ENCODE data around the gene ALKBH6. TPM values are rescaled to one million over a fixed set of nuclear protein-coding genes. Genes with fewer than 3 reads are reported as not detected.

Gene ALKBH6
- total and polyA plus RNA-seq, 2 experiments from 2014 or later: 33.6 to 51.4 TPM

GRCh38 chr19:36025541-36025940 is 11.5 kb upstream of the ALKBH6 start (continued):
- TF ChIP-seq ZNF114 (CRISPR knock-in tag; IDR thresholded peaks at IDR 0.05): no peak
- no peak for TF ChIP-seq EZH2phosphoT487 (IDR thresholded peaks at IDR 0.05; ENCODE audit: unreplicated experiment)
- TF ChIP-seq ZNF331 (CRISPR knock-in tag; IDR thresholded peaks at IDR 0.05; ENCODE audit: low read depth): no peak
- no peak for TF ChIP-seq CTCF (conservative IDR thresholded peaks at IDR 0.05; ENCODE audit: low read depth in 2 of 2)
- no peak for TF ChIP-seq STAT1 (IDR thresholded peaks at IDR 0.05; ENCODE audit: unreplicated experiment)
- no peak for TF ChIP-seq POLR2AphosphoS5 (IDR thresholded peaks at IDR 0.05; ENCODE audit: low read depth)
- TF ChIP-seq CREB1 (CRISPR knock-in tag; IDR thresholded peaks at IDR 0.05; ENCODE audit: low read depth): no peak
- TF ChIP-seq NANOG (IDR thresholded peaks at IDR 0.05; ENCODE audit: borderline replicate concordance): no peak
- TF ChIP-seq REST (IDR thresholded peaks at IDR 0.05; ENCODE audit: unreplicated experiment): no peak

- no peak overlapping the region for H3K4me3 Mint-ChIP-seq
- H3K36me3 Mint-ChIP-seq (ENCODE audit: low read depth): peaks cover 22% of the 10 kb centered on the region
- no peaks in the 10 kb centered on the region for H3K4me1 ChIP-seq (ENCODE audit: insufficient read depth)
- TF ChIP-seq ZNF462 (CRISPR knock-in tag; IDR thresholded peaks at IDR 0.05) (no peak), CTCF (conservative IDR thresholded peaks at IDR 0.05; ENCODE audit: low read depth in 2 of 2) (no peak), EZH2 (IDR thresholded peaks at IDR 0.05; ENCODE audit: low read depth, unreplicated experiment) (no peak), ZNF114 (CRISPR knock-in tag; IDR thresholded peaks at IDR 0.05) (no peak), CREB1 (CRISPR knock-in tag; IDR thresholded peaks at IDR 0.05; ENCODE audit: low read depth) (no peak)
Measured at GRCh38 chr19:36023432-36023831, 9.4 kb upstream of the ALKBH6 start.

More at GRCh38 chr19:36023432-36023831, 9.4 kb upstream of the ALKBH6 start:
- no peaks in the 10 kb centered on the region for H3K79me2 ChIP-seq (replicated peaks; ENCODE audit: insufficient read depth)
- no peak for ATAC-seq
- no peaks in the 10 kb centered on the region for H3K27me3 ChIP-seq (ENCODE audit: insufficient read depth)
- H3K4me2 ChIP-seq: no peak overlapping the region
- no peaks in the 10 kb centered on the region; the same call in 1 of the 2 replicates for H3K36me3 ChIP-seq (ENCODE audit: insufficient read depth)
- H4K20me1 ChIP-seq (replicated peaks; ENCODE audit: insufficient read depth): peaks cover 6% of the 10 kb centered on the region; the same call in 1 of the 2 replicates
- H2AFZ ChIP-seq: no peak overlapping the region
- Mint-ChIP-seq H3K27me3 (ENCODE audit: insufficient read depth, low read depth, poor library complexity) (no peaks in the 10 kb centered on the region), H3K9me3 (no peaks in the 10 kb centered on the region), H3K4me1 (no peaks in the 10 kb centered on the region), H3K27ac (no peak overlapping the region)
- H3K4me3 ChIP-seq: no peak overlapping the region
- no peak overlapping the region for H3K27ac ChIP-seq (ENCODE audit: low read depth)
- no peaks in the 10 kb centered on the region for H3K9me2 ChIP-seq (ENCODE audit: insufficient read depth)
- no peaks in the 10 kb centered on the region for H3F3A ChIP-seq (replicated peaks; ENCODE audit: low read depth)
- DNase-seq (ENCODE audit: low spot score): no peak
